ENCODE measurements around the gene U2AF1L4. TPM values are rescaled to one million over a fixed set of nuclear protein-coding genes. Genes with fewer than 3 reads are reported as not detected.

U2AF1L4 gene
- total and polyA plus RNA-seq, 10 of the 15 experiments (the other 5 are each of a cell fraction or from before 2014, with no cell fraction given), result 7.9 to 21.6 (median 15.1) TPM

- TF ChIP-seq, protein P1, sequence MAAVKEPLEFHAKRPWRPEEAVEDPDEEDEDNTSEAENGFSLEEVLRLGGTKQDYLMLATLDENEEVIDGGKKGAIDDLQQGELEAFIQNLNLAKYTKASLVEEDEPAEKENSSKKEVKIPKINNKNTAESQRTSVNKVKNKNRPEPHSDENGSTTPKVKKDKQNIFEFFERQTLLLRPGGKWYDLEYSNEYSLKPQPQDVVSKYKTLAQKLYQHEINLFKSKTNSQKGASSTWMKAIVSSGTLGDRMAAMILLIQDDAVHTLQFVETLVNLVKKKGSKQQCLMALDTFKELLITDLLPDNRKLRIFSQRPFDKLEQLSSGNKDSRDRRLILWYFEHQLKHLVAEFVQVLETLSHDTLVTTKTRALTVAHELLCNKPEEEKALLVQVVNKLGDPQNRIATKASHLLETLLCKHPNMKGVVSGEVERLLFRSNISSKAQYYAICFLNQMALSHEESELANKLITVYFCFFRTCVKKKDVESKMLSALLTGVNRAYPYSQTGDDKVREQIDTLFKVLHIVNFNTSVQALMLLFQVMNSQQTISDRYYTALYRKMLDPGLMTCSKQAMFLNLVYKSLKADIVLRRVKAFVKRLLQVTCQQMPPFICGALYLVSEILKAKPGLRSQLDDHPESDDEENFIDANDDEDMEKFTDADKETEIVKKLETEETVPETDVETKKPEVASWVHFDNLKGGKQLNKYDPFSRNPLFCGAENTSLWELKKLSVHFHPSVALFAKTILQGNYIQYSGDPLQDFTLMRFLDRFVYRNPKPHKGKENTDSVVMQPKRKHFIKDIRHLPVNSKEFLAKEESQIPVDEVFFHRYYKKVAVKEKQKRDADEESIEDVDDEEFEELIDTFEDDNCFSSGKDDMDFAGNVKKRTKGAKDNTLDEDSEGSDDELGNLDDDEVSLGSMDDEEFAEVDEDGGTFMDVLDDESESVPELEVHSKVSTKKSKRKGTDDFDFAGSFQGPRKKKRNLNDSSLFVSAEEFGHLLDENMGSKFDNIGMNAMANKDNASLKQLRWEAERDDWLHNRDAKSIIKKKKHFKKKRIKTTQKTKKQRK (IDR thresholded peaks at IDR 0.05; ENCODE audit: low read depth, low read length), result no peak
- no peak for TF ChIP-seq IRF5 (IDR thresholded peaks at IDR 0.05; ENCODE audit: borderline replicate concordance)
- no peak for TF ChIP-seq IKZF2 (IDR thresholded peaks at IDR 0.05)
- no peak for TF ChIP-seq FOS (IDR thresholded peaks at IDR 0.05; ENCODE audit: borderline replicate concordance, extremely low read depth, insufficient read length)
These were observed 1.4 kb downstream of the U2AF1L4 start (continued) for GRCh38 chr19:35743640-35744429.

All from GM12878 (cell line).